HG03175 (cell line): ENCODE results near the gene GPR146.

Experiments used
- ATAC-seq: cut with Tn5 transposase; IDR thresholded peaks from one replicate; pipeline ENCODE4 v1.9.1; 2021; ENCODE audit warnings: mild to moderate bottlenecking, moderate library complexity; ENCODE audit not compliant: unreplicated experiment

GPR146 gene

GRCh38 chr7:1056785-1057410 is 12.6 kb downstream of the GPR146 start:
- ATAC-seq = no peak

- ATAC-seq = no peak
These were observed 13.3 kb downstream of the GPR146 start for GRCh38 chr7:1057416-1058291.

DNA sequence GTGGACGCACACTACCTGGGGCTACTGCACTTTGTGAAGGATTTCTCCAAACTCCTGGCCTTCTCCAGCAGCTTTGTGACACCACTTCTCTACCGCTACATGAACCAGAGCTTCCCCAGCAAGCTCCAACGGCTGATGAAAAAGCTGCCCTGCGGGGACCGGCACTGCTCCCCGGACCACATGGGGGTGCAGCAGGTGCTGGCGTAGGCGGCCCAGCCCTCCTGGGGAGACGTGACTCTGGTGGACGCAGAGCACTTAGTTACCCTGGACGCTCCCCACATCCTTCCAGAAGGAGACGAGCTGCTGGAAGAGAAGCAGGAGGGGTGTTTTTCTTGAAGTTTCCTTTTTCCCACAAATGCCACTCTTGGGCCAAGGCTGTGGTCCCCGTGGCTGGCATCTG is 14.0 kb downstream of the GPR146 start:
- no peak for ATAC-seq

DNA sequence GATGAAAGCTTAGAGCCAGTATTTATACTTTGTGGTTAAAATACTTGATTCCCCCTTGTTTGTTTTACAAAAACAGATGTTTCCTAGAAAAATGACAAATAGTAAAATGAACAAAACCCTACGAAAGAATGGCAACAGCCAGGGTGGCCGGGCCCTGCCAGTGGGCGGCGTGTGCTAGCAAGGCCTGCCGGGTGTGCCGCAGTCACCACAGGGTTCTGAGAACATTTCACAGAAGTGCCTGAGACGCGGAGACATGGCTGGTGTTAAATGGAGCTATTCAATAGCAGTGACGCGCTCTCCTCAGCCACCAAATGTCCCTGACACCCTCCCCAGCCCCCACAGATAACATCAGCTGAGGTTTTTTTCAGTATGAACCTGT is 14.5 kb downstream of the GPR146 start:
- no peak for ATAC-seq

GRCh38 chr7:1059200-1060091 is 15.1 kb downstream of the GPR146 start:
- ATAC-seq = no peak

DNA sequence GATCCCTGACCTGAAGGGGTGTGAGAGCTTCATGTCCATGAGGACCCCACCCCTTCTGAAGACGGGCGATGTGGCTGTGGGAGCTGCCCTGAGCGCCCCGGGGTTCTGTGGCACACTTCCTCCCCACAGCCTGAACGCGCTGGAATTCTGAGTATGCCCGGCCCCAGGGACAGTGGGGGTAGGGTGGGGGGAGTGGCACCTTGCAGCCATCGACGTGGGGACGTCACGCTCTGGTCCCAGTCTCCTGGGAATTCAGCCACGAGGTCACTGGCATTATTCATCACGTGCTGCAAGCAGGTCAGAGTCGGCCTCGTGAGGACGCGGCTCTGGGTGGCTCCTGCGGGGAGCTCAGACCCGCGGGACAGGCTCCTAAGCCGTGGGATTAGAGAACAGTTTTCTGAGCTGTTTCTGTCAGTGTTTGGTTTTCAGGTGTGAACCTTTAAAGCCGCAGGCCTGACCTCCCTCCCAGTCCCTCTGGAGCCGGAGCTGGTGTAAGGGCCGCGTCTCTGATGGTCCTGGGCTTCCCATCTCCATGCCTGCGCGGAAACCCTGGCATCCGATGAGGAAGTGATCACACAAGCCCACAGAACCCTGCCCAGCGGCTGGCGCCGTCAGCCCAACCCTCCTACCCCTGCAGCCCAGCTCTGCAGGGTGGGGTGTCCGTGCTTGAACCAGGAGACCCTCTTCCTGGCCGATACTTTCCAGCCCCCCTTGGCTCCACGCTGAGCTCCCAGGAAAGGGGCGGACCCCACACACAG is 16.1 kb downstream of the GPR146 start:
- ATAC-seq = no peak

GRCh38 chr7:1061180-1061579 is 16.8 kb downstream of the GPR146 start:
- no peak for ATAC-seq

DNA sequence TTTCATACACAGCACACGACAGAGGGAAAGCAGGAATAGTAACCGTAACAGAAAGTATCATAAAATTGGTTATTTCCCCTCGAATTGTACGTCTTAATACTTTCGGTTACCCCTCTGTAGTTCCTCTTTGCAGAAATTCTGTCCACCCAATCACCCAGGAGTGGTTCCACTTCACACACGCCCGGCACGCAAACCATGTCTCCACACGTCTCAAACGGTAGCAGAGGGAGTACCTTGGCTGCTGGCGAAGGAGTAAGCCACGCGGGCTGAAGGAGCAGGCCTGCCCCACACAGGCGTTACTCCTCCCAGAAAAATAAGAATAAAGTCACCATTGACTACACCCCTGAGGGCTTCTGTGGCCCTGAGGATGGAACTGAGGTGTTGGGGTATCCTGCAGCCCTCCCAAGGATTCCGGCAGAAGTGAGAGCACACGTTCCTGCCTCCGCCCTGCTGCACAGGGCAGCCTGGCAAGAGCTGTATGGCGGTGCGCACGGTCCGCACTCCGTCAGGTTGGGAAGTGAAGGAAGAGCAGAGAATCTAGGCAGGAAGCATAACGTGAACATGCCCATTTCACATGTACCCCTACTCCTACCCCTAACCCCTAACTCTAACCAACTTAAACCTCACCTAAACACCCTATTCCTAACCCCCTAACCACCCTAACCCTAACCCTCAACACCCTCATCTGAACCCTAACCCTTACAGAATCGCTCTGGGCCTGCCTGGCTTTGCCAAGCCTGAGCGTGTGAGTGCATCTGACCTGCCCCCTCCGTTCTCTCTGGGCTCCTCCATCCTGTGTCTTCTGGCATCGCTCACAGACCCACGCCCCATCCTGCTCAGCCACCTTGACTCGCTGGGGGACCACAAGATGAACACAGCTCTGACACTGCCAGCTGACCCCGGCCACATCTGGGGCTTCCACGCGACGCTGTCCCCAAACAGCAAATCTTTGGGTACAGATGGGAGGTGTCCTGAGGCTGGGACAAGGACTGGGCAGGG is 18.2 kb downstream of the GPR146 start:
- ATAC-seq = peak; percentile 51

DNA sequence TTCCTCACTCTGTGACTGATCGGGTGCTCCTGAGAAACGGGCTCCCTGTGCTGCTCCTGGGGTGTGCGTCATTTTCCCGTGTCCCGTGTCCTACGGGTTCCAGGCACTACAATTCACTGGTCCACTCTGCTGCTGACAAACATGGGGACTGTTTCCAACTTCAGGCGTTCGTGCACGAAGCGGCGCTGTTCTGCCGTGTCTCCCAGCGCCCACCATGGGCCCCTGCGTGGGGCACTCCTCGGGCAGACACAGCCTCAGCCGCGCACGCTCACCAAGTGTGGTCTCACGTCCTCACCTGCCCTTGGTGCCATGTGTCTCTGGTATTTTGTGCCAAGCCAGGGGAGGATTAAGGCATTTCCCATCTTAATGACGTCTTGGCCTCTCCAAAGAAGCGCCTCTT is 19.0 kb downstream of the GPR146 start:
- ATAC-seq = no peak

DNA sequence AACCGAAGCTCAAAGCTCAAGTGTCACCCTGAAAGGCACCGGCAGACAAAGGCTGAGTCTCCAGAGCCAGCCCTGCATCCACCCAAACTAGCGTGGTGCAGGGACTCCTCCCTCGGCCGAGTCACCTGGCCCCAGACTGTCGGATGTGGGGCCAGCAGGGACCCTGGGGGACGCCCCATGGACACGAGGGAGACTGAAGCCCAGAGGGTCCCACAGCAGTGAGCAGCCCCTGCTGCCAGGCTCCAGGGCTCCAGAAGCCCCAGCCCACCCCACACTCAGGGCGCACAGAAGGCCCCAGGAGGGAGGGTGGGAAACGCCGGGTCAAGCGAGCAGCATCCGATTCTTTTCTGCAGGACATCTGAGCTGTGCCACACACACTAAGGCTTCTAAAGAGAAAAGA is 20.2 kb downstream of the GPR146 start:
- ATAC-seq = no peak

DNA sequence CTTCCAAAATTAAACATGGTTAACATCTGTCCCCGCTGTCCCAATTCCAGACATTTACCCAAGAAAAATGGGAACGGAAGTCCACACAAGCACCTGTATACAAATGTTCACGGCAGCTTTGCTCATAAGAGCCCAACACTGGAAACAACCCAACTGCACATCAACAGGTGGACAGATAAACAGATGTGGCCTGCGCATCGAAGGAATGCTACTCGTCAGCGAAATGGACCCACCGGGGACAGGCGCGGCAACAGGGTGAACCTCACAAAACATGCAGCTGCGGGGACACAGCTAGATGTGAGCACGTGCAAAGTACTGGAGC is 20.9 kb downstream of the GPR146 start:
- no peak for ATAC-seq

DNA sequence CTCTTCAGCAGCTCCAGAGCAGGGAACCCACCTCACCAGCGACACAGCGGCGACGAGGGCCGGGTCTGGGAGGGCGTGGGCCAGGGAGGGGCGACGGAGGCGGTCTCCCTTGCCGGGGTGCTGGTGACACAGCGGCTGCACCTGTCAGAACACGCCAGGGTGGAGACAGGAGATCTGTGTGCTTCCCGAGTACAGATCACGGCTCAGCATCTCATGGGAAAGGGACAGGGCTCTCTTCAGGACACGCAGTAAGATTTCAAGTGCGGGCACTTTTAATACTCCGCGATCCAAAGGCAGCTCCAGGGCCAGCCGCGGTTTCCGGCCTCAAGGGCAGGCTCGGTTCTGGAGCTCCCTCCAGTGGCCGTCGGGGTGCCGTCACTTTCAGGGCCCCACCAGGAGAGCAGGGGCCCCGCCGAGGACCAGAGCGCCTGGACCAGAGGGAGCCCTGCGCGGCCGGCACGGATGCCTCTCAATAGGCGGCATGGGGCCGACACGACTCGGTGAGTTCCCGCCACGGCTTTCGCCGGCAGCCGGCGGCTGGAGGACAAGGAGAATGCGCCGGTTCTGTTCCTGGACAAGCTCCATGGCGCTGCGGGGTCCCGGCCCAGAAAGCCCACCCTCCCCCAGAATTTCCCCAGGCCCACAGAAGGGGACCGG is 21.4 kb downstream of the GPR146 start:
- ATAC-seq = peak; percentile 70

GRCh38 chr7:1066242-1066588 is 21.9 kb downstream of the GPR146 start:
- no peak for ATAC-seq

- ATAC-seq = no peak
These were observed 23.7 kb downstream of the GPR146 start for GRCh38 chr7:1068013-1068412.

GRCh38 chr7:1068619-1069018 is 24.3 kb downstream of the GPR146 start:
- no peak for ATAC-seq

DNA sequence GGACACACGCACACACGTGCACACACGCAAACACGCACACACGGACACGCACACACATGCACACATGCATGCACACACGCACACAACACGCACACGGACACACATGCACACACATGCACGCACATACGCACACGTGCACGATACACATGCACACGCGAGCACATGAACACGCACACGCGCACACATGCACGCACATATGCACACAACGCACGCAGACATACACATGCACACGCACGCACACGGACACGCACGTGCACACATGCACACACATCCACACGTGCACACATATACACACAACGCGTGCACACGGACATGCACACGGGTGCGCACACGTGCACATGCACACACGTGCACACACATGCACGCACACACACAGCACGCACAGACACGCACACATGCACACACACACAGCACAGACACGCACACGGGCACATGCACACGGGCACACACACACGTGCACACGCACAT is 26.2 kb downstream of the GPR146 start:
- no peak for ATAC-seq

DNA sequence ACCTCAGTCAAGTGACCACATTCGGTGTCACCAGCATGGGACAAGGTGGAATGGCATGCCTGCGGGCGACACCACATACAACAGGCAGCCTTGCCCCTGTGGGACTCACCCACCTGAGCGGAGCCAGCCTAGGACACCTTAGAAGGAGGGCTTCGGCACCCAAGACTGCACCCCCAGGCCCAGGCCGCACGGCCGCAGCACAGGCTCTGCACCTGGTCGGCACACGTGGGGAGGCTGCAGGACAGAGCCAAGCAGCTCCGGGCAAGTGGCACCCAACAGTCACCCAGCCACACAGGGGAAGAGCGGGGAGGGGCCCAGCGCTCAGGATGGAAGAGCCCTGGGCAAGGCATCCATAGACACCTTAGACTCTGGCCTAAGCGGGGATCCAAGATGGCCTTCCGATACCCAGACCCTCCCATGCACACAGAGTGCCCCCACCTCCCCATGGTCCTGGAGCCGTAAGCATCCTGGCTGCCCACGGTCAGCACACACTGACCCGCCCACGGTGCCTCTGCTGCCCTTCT is 27.4 kb downstream of the GPR146 start:
- no peak for ATAC-seq

DNA sequence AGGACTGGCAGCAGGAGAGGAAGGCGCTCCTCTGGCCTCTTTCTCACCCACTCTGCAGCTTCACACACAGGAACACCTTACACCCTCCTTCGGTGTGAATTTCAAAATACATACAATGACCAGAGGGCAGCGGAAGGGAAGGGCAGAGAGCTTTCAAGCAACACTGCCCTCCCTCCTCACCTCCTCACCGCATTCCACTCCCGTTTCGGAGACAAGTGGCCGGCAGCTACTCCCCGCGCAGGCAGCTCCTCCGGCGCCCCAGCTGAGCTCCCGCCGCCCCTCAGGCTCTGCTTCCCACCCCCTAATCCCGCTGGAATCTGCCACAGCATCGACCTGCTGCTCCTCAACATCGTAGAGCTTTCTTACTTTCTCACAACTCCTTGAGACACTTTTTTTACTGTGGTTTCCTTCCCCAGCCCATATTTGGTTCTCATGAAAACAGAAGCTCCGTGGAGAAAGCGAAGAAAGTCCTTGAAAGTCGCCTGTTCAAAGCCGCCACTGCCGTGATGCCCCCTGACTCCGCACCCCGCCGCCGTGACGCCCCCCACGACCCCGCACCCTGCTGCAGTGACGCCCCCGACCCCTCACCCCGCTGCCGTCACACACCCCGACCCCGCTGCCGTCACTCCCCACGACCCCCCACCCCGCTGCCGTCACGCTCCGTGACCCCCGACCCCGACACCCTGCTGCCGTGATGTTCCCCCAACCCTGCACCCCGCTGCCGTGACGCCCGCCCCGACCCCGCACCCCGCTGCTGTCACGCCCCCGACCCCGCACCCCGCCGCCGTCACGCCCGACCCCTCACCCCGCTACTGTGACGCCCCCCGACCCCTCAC is 29.0 kb downstream of the GPR146 start:
- ATAC-seq = no peak
